Cardiac fibroblast (primary cell): ENCODE measurements around the gene MAPK10.

ENCODE experiments used
- DNase-seq, 2 donors: peaks; one replicate each; pipeline versions ENCODE4 v3.0.0 to v3.0.0-alpha.2; 2010; ENCODE audit warnings: low read depth in 2 of 2
- H3K4me3 ChIP-seq, 2 donors: replicated peaks in 1 of 2; 1 replicate in 1 of 2; 2 replicates in 1 of 2; pipeline ENCODE4 v1.5.1; 2011; ENCODE audit warnings: low read depth in 2 of 2, low read length in 2 of 2, mild to moderate bottlenecking in 2 of 2, moderate library complexity in 1 of 2
- CTCF ChIP-seq: IDR thresholded peaks from one replicate; pipeline ENCODE4 v1.5.1; 2011; ENCODE audit warnings: low read depth, mild to moderate bottlenecking, low read length, inconsistent platforms

The MAPK10 gene

GRCh38 chr4:85964298-85964697 is 395.6 kb downstream of the MAPK10 start:
- no peak for TF ChIP-seq CTCF
- no peak overlapping the region for H3K4me3 ChIP-seq
- no peak for DNase-seq

- no peak for DNase-seq
- H3K4me3 ChIP-seq = no peak overlapping the region
- TF ChIP-seq CTCF = no peak
Observed at GRCh38 chr4:85963231-85963630, 396.6 kb downstream of the MAPK10 start.

- TF ChIP-seq CTCF = no peak
- DNase-seq = no peak
- H3K4me3 ChIP-seq = no peak overlapping the region
Observed at GRCh38 chr4:85961887-85962286, 398.0 kb downstream of the MAPK10 start.

GRCh38 chr4:85956293-85956945 is 403.4 kb downstream of the MAPK10 start:
- H3K4me3 ChIP-seq = no peak overlapping the region
- DNase-seq = no peak
- no peak for TF ChIP-seq CTCF

- TF ChIP-seq CTCF = no peak
- no peak overlapping the region for H3K4me3 ChIP-seq
- DNase-seq = no peak
Observed at GRCh38 chr4:85955620-85956292, 404.1 kb downstream of the MAPK10 start.

GRCh38 chr4:85953651-85954018 is 406.2 kb downstream of the MAPK10 start:
- no peak for TF ChIP-seq CTCF
- H3K4me3 ChIP-seq = no peak overlapping the region
- DNase-seq = peak; percentile 67 to 74
